HEK293T (cell line): ENCODE results near the gene SIK2.

ENCODE experiments used
- CTBP1 ChIP-seq: fragments of 450-650 bp; IDR thresholded peaks from 2 replicates; pipeline ENCODE4 v1.6.1; 2016; ENCODE audit warnings: borderline replicate concordance
- FOXM1 ChIP-seq: fragments of 450-650 bp; IDR thresholded peaks from 2 replicates; pipeline ENCODE4 v1.6.1; 2017; ENCODE audit warnings: mild to moderate bottlenecking, borderline replicate concordance
- HDGF ChIP-seq: fragments of 450-650 bp; IDR thresholded peaks from 2 replicates; pipeline ENCODE4 v1.6.1; 2017; ENCODE audit warnings: antibody characterized with exemption, borderline replicate concordance
- LEF1 ChIP-seq: fragments of 450-650 bp; IDR thresholded peaks from 2 replicates; pipeline ENCODE4 v1.6.1; 2017; ENCODE audit warnings: mild to moderate bottlenecking, borderline replicate concordance
- NFRKB ChIP-seq: fragments of 450-650 bp; IDR thresholded peaks from 2 replicates; pipeline ENCODE4 v1.6.1; 2016; ENCODE audit warnings: mild to moderate bottlenecking, moderate library complexity
- SP1 ChIP-seq: fragments of 450-650 bp; IDR thresholded peaks from 2 replicates; pipeline ENCODE4 v1.6.1; 2017
- SUZ12 ChIP-seq: fragments of 450-650 bp; IDR thresholded peaks from 2 replicates; pipeline ENCODE4 v1.6.1; 2016; ENCODE audit warnings: mild to moderate bottlenecking

- TF ChIP-seq CTBP1 (no peak), SUZ12 (no peak), SP1 (no peak), HDGF (no peak), NFRKB (no peak), LEF1 (no peak), FOXM1 (no peak)
Measured at GRCh38 chr11:111765320-111765983, 163.2 kb downstream of the SIK2 start.
